Stimulated activated CD8-positive, alpha-beta memory T cell treated with anti-CD3 and anti-CD28 coated beads, Interleukin-4, amount 100 ng/mL, for 1 hour (primary cell): ENCODE measurements around the gene POLR2J3.
"Not testable (repeated sequence)": the region's sequence is repeated elsewhere in the genome, so short reads cannot be mapped to it uniquely, and the experiment has no call there.

Experiments
- DNase-seq, 2 donors: peaks; one replicate each; pipeline ENCODE4 v3.0.0-alpha.2; 2020; ENCODE audit warnings: low read depth in 2 of 2, low spot score in 1 of 2

Gene POLR2J3

GRCh38 chr7:102572261-102573239 is at the start of gene POLR2J3:
Gene POLR2J3 (minus strand): TSS chr7:102572583. CDS start chr7:102572521, 62 bp downstream.
- peak; percentile 90 to 100 for DNase-seq

- DNase-seq = not testable (repeated sequence)
Measured at GRCh38 chr7:102618122-102618521, 45.7 kb upstream of the POLR2J3 start.

- not testable (repeated sequence) for DNase-seq
Measured at GRCh38 chr7:102616507-102617125, 44.2 kb upstream of the POLR2J3 start, which contains the start of gene RASA4. Gene RASA4 (minus strand): TSS chr7:102616756. CDS start chr7:102616689, 67 bp downstream.

GRCh38 chr7:102615930-102616329 is 43.5 kb upstream of the POLR2J3 start:
- not testable (repeated sequence) for DNase-seq

GRCh38 chr7:102614873-102615272 is 42.5 kb upstream of the POLR2J3 start:
- not testable (repeated sequence) for DNase-seq

GRCh38 chr7:102614346-102614697 is 41.9 kb upstream of the POLR2J3 start:
- not testable (repeated sequence) for DNase-seq

- not testable (repeated sequence) for DNase-seq
Measured at GRCh38 chr7:102613575-102614345, 41.4 kb upstream of the POLR2J3 start.

GRCh38 chr7:102611675-102612325 is 39.4 kb upstream of the POLR2J3 start:
- not testable (repeated sequence) for DNase-seq

- not testable (repeated sequence) for DNase-seq
Measured at GRCh38 chr7:102611013-102611674, 38.8 kb upstream of the POLR2J3 start.

GRCh38 chr7:102610441-102610840 is 38.1 kb upstream of the POLR2J3 start:
- not testable (repeated sequence) for DNase-seq

GRCh38 chr7:102609734-102610133 is 37.4 kb upstream of the POLR2J3 start:
- DNase-seq = not testable (repeated sequence)

GRCh38 chr7:102606848-102607247 is 34.5 kb upstream of the POLR2J3 start:
- not testable (repeated sequence) for DNase-seq

- DNase-seq = not testable (repeated sequence)
Measured at GRCh38 chr7:102604431-102605145, 32.2 kb upstream of the POLR2J3 start.

GRCh38 chr7:102602317-102602716 is 29.9 kb upstream of the POLR2J3 start:
- not testable (repeated sequence) for DNase-seq

- not testable (repeated sequence) for DNase-seq
Measured at GRCh38 chr7:102599699-102600098, 27.3 kb upstream of the POLR2J3 start.

- DNase-seq = not testable (repeated sequence)
Measured at GRCh38 chr7:102596036-102596435, 23.7 kb upstream of the POLR2J3 start.

- DNase-seq = not testable (repeated sequence)
Measured at GRCh38 chr7:102593637-102594334, 21.4 kb upstream of the POLR2J3 start.

- not testable (repeated sequence) for DNase-seq
Measured at GRCh38 chr7:102592477-102593019, 20.2 kb upstream of the POLR2J3 start.
